Measurements from ENCODE around the gene PTGFR. TPM values are rescaled to one million over a fixed set of nuclear protein-coding genes. Genes with fewer than 3 reads are reported as not detected.

The PTGFR gene
- total RNA-seq, 1 donor from 2014 or later: 4.6 TPM

- DNase-seq (ENCODE audit: low spot score): no peak
These were observed 30.1 kb downstream of the PTGFR start for GRCh38 chr1:78520843-78521242.

- DNase-seq (ENCODE audit: low spot score): no peak
These were observed 31.4 kb downstream of the PTGFR start for GRCh38 chr1:78522136-78522535.

GRCh38 chr1:78526496-78526895, 35.7 kb downstream of the PTGFR start:
- DNase-seq (ENCODE audit: low spot score): no peak

GRCh38 chr1:78527706-78528105, 36.9 kb downstream of the PTGFR start:
- no peak for DNase-seq (ENCODE audit: low spot score)

GRCh38 chr1:78533527-78533926, 42.8 kb downstream of the PTGFR start:
- no peak for DNase-seq (ENCODE audit: low spot score)

GRCh38 chr1:78535286-78535685, 44.5 kb downstream of the PTGFR start:
- DNase-seq (ENCODE audit: low spot score): no peak

GRCh38 chr1:78536427-78536826, 45.7 kb downstream of the PTGFR start:
- DNase-seq (ENCODE audit: low spot score): no peak

GRCh38 chr1:78540048-78540447, 49.3 kb downstream of the PTGFR start:
- no peak for DNase-seq (ENCODE audit: low spot score)

- DNase-seq (ENCODE audit: low spot score): no peak
These were observed 50.7 kb downstream of the PTGFR start for GRCh38 chr1:78541479-78541878.

- DNase-seq (ENCODE audit: low spot score): no peak
These were observed 53.3 kb downstream of the PTGFR start for GRCh38 chr1:78543941-78544643.

- DNase-seq (ENCODE audit: low spot score): no peak
These were observed 56.3 kb downstream of the PTGFR start for GRCh38 chr1:78547081-78547480.

- DNase-seq (ENCODE audit: low spot score): no peak
These were observed 58.6 kb downstream of the PTGFR start for GRCh38 chr1:78549331-78549730.

- DNase-seq (ENCODE audit: low spot score): no peak
These were observed 59.1 kb downstream of the PTGFR start for GRCh38 chr1:78549891-78550290.

GRCh38 chr1:78553859-78554258, 63.1 kb downstream of the PTGFR start:
- DNase-seq (ENCODE audit: low spot score): no peak

- DNase-seq (ENCODE audit: low spot score): no peak
These were observed 64.1 kb downstream of the PTGFR start for GRCh38 chr1:78554840-78555239.

GRCh38 chr1:78559680-78560079, 68.9 kb downstream of the PTGFR start:
- no peak for DNase-seq (ENCODE audit: low spot score)

- DNase-seq (ENCODE audit: low spot score): no peak
These were observed 70.0 kb downstream of the PTGFR start for GRCh38 chr1:78560811-78561210.

- DNase-seq (ENCODE audit: low spot score): no peak
These were observed 71.1 kb downstream of the PTGFR start for GRCh38 chr1:78561856-78562255.

GRCh38 chr1:78565393-78565792, 74.6 kb downstream of the PTGFR start:
- no peak for DNase-seq (ENCODE audit: low spot score)

- DNase-seq (ENCODE audit: low spot score): no peak
These were observed 79.8 kb downstream of the PTGFR start for GRCh38 chr1:78570539-78570938.

GRCh38 chr1:78577257-78578100, 86.7 kb downstream of the PTGFR start:
- DNase-seq (ENCODE audit: low spot score): no peak

- no peak for DNase-seq (ENCODE audit: low spot score)
These were observed 95.8 kb downstream of the PTGFR start for GRCh38 chr1:78586572-78586971.

- no peak for DNase-seq (ENCODE audit: low spot score)
These were observed 96.4 kb downstream of the PTGFR start for GRCh38 chr1:78587211-78587610.

Measured in ureter (tissue), 1 donor.